Activated naive CD4-positive, alpha-beta T cell treated with anti-CD3 and anti-CD28 coated beads, Interleukin-2, amount 50 U/mL, for 24 hours (primary cell): ENCODE results near the gene SLC8A1.

Experiments
- H3K27ac Mint-ChIP-seq: one replicate; pipeline ENCODE4 v1.8.0; 2021; ENCODE audit warnings: mild to moderate bottlenecking, mixed read lengths
- H3K27me3 Mint-ChIP-seq: one replicate; pipeline ENCODE4 v1.8.0; 2021; ENCODE audit warnings: mixed read lengths
- H3K36me3 Mint-ChIP-seq: one replicate; pipeline ENCODE4 v1.8.0; 2021; ENCODE audit warnings: mixed read lengths
- H3K4me1 Mint-ChIP-seq: one replicate; pipeline ENCODE4 v1.8.0; 2021; ENCODE audit warnings: mixed read lengths
- H3K4me3 Mint-ChIP-seq: one replicate; pipeline ENCODE4 v1.8.0; 2021; ENCODE audit warnings: mild to moderate bottlenecking, mixed read lengths
- H3K9me3 Mint-ChIP-seq: one replicate; pipeline ENCODE4 v1.8.0; 2021; ENCODE audit warnings: mixed read lengths

SLC8A1 gene

DNA sequence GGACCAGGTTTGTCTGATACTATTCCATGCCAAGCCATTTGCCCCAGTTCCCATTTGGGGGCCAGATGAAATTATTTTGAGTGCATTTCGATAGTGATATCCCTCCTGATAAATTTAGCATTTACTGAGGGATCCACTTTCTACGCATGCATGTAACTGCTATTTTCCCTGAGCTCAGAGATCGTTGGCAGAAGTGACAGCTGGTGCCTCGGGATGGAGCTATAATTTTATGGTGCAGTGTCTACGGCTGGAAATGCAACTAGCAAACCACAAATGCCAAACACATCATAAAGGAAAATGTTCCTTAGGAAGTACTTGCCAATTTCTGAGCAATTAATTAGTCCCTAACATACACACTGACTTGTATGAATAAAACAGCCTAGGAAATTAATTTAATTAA lies 254.8 kb downstream of the SLC8A1 start:
- Mint-ChIP-seq H3K36me3 (no peaks in the 10 kb centered on the region), H3K27me3 (no peaks in the 10 kb centered on the region), H3K27ac (no peak overlapping the region)

DNA sequence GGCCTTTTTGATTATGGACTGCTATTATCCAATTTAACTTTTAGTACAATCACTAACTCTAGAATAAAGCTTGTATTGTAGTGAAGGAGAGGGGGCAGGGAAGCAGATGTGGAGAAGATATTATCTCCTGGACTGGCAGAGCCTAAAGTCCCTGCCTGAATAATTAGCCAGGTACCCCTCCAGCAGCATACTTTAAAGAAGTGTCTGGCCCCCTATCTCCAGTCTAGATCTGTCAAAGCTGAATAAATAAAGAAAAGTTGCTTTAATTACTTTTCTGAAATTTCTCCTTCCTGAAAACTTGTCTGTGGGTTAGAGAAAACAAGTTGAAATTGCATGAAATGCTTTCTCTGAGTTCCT lies 258.2 kb downstream of the SLC8A1 start:
- no peaks in the 10 kb centered on the region for H3K4me1 Mint-ChIP-seq
- H3K27ac Mint-ChIP-seq, result no peak overlapping the region
- no peaks in the 10 kb centered on the region for H3K27me3 Mint-ChIP-seq
- H3K9me3 Mint-ChIP-seq, result no peaks in the 10 kb centered on the region
- H3K36me3 Mint-ChIP-seq, result no peaks in the 10 kb centered on the region
- no peak overlapping the region for H3K4me3 Mint-ChIP-seq

More for the DNA sequence above, 254.8 kb downstream of the SLC8A1 start:
- no peaks in the 10 kb centered on the region for H3K9me3 Mint-ChIP-seq
- no peaks in the 10 kb centered on the region for H3K4me1 Mint-ChIP-seq
- H3K4me3 Mint-ChIP-seq, result no peak overlapping the region

DNA sequence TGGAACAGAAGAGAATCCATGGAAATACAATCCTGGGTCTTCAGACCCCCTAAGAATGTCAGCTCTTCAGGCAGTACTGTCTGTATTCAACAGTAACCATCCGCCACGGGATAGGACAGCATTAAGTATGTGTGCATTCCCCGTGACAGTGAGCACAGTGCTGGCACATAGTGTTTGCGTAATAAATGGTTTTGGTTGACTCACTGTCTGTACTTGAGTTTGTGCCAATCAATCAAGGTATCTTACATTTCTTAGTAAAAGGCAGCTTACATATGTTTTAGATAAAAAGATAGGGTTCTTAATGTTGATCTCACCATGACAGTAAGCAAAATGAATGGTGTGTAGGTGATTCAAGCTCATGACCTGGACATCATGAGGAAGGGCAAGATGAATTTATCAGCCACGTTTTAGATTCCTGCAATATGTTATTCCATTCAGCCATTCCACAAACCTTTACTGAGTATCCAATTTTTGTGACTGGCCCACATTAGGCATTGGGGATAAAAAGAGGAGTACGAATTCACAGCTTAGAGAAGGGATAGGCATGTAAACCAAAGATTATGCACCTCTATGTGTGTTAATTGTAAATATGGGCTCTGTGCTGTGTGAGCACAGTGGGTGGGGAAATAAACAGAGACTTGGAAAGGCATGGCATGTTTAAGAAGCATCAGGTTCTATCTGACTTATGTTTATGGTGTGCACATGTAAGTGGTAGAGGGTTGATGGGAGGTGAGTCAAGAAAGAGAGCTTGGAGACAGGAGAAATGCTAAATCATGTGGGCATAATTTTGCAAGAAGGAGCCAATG lies 258.8 kb downstream of the SLC8A1 start:
- no peaks in the 10 kb centered on the region for H3K27me3 Mint-ChIP-seq
- no peaks in the 10 kb centered on the region for H3K4me1 Mint-ChIP-seq
- no peak overlapping the region for H3K4me3 Mint-ChIP-seq
- no peaks in the 10 kb centered on the region for H3K9me3 Mint-ChIP-seq
- no peak overlapping the region for H3K27ac Mint-ChIP-seq
- no peaks in the 10 kb centered on the region for H3K36me3 Mint-ChIP-seq

DNA sequence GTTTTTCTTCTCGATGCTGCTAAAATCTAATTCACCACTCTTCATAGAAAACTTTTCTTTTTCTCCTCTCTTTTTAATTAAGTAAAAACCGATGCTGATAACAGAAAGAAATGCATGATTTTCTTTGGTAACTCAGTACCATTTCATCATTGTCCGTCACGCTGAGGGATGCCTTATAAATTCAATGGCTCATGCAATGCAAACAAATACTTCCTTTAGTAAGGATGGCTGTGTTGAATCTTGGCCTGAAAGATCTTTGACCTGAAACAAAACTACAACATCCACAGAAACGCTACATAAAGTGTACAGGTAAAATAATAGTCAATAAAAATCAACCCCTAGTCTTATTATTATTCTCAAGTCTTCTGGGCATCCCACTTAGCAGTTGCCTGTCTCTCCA lies 261.4 kb downstream of the SLC8A1 start:
- Mint-ChIP-seq H3K36me3 (no peaks in the 10 kb centered on the region), H3K9me3 (no peaks in the 10 kb centered on the region), H3K4me1 (no peaks in the 10 kb centered on the region), H3K27me3 (no peaks in the 10 kb centered on the region), H3K27ac (no peak overlapping the region), H3K4me3 (no peak overlapping the region)

DNA sequence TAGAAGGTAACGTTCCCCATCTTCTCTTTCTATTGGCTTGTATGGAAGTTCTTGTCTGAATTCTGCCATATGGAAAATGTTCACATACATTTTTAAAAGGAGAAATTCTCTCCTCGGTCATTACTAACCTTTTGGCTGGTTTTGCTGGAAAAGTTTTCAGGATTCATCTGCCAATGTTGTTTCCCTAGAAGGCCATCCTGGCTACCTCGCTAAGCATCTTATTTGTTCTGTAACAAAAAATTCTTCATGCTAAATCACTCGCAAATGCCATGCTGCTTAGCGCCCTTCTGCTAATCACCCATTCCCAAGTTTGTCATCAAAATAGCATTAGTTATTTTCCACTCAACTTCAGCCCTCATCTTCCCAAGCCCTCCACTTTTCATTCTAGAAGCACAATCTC lies 262.0 kb downstream of the SLC8A1 start:
- Mint-ChIP-seq H3K9me3 (no peaks in the 10 kb centered on the region), H3K27ac (no peak overlapping the region), H3K4me3 (no peak overlapping the region), H3K36me3 (no peaks in the 10 kb centered on the region), H3K4me1 (no peaks in the 10 kb centered on the region), H3K27me3 (no peaks in the 10 kb centered on the region)

DNA sequence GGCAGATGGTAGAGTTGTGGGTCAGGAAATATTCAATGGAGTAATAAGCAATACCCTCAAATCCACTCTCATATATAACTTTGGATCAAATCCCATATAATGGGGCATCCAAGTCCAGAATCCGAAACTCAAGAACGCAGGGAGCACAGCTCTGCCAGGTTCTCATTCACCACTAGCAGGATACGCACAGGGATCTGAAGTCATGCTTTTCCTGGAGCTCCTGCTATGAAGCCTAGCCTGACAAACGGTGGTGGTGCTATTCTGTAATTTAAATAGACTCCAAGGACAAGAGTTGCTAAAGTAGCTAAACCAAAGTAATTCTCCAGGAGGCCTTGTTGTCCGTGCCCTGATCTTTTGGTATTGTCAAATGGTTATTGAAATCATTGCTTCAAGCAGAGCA lies 264.8 kb downstream of the SLC8A1 start:
- no peaks in the 10 kb centered on the region for H3K27me3 Mint-ChIP-seq
- no peaks in the 10 kb centered on the region for H3K4me1 Mint-ChIP-seq
- H3K4me3 Mint-ChIP-seq, result no peak overlapping the region
- H3K36me3 Mint-ChIP-seq, result no peaks in the 10 kb centered on the region
- no peaks in the 10 kb centered on the region for H3K9me3 Mint-ChIP-seq
- H3K27ac Mint-ChIP-seq, result no peak overlapping the region

DNA sequence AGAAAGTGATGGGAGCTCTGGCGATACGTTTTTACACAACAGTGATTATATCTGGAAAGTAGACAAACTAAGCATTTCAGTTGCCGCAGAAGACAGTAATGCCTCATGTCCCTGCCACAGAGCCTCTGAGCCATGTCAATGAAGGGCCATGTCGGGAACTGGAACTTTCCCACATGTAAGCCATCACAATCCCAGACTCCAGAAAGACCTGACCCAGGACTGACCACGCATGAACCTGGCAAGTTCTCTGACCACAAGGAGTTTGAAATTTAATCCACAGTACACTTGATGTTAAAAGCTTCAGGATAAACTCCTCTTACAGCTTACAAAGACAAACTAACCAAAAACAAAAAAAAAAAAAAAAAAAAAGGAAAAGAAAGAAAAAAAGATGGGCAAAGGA lies 267.3 kb downstream of the SLC8A1 start:
- Mint-ChIP-seq H3K27ac (no peak overlapping the region), H3K4me3 (no peak overlapping the region)

DNA sequence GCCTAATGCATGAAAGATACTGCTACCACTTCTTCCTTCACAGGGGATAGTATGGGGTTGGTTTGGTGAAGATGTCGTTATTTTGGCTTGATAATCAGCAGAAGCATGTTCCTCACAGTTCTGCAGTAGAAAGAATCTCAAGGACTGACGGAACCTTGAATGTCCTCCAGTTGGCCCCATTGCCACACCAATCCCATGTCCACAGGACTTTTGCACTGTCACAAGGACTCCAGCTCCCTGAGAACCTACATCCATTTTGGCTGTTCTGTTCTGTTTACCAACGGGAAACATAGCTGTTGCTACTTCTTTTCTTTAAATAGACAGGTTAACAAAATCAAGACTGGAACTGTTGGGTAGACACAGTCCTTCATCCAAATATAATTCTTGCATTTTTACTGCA lies 270.0 kb downstream of the SLC8A1 start:
- Mint-ChIP-seq H3K27ac (no peak overlapping the region), H3K4me1 (no peaks in the 10 kb centered on the region), H3K9me3 (no peaks in the 10 kb centered on the region), H3K4me3 (no peak overlapping the region), H3K36me3 (no peaks in the 10 kb centered on the region), H3K27me3 (no peaks in the 10 kb centered on the region)

More for the DNA sequence above, 267.3 kb downstream of the SLC8A1 start:
- Mint-ChIP-seq H3K4me1 (no peaks in the 10 kb centered on the region), H3K9me3 (no peaks in the 10 kb centered on the region), H3K27me3 (no peaks in the 10 kb centered on the region), H3K36me3 (no peaks in the 10 kb centered on the region)

DNA sequence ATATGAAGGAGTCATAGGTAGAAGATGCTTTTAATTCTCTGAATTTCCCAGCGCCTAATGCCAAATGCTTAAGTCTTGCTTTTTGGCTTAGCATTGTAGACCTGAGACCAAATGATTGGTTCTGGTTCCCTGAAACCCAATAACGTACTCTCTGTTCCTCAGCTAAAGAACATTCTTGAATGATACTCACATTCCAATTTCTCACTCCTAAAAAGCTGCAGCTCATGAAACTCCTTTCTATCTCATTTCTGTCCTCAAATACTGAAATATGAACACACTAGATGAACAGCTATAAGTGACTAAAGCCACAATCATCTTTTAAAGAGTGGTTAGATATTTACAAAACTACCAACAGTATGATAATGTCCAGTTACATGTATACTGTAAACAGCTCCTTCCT lies 272.1 kb downstream of the SLC8A1 start:
- no peaks in the 10 kb centered on the region for H3K4me1 Mint-ChIP-seq
- H3K36me3 Mint-ChIP-seq, result no peaks in the 10 kb centered on the region
- no peaks in the 10 kb centered on the region for H3K27me3 Mint-ChIP-seq
- no peaks in the 10 kb centered on the region for H3K9me3 Mint-ChIP-seq
- no peak overlapping the region for H3K4me3 Mint-ChIP-seq
- no peak overlapping the region for H3K27ac Mint-ChIP-seq

DNA sequence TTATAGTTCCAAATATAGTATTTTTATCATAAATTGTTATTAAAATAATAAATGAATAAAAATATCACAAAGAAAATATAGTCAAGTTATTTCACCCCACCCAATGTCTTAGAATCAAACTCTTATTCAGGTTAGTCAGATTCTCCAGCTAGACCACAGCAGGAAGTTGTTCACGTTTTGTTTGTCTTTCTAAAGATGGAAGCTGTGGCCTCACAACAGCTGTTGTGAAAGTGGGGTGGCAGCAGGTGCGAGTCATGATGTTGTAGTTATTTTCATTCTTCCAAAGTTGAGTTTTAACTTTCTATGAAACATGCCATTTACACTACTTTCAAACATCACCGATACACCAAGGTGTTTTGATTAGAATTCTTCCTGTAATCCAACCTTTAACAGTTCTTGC lies 272.9 kb downstream of the SLC8A1 start:
- H3K27me3 Mint-ChIP-seq, result peaks cover 2% of the 10 kb centered on the region
- H3K36me3 Mint-ChIP-seq, result no peaks in the 10 kb centered on the region
- no peaks in the 10 kb centered on the region for H3K4me1 Mint-ChIP-seq
- H3K27ac Mint-ChIP-seq, result no peak overlapping the region
- no peak overlapping the region for H3K4me3 Mint-ChIP-seq
- H3K9me3 Mint-ChIP-seq, result no peaks in the 10 kb centered on the region

DNA sequence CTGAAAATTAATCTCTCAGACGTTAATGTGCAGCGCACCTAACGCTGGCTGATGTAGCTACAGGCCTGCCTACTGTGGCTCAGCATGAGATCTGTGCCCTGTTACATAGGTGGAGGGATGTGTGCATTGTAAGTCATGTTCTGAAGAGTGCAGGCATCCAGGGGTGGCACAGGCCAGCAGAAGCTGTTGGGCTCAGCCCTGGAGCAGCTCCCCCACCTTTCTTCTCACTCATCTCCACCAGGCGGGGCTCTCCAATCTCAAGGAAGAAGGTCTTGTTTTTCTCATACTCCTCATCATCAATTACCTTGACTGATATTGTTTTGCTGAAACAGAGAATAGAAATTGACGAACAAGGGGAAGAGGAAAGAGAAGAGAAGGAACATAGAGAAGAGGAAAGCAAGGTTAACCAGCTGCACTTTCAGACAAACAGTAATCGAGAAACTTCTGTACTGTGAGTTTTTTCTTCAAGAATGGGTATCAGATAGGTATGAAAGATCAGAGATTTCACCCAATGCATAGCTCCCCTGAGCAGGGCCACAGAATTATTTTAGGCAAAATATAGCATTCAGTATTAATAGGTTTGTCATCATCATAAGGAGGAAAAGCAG lies 273.6 kb downstream of the SLC8A1 start:
- Mint-ChIP-seq H3K36me3 (no peaks in the 10 kb centered on the region), H3K4me3 (no peak overlapping the region), H3K27ac (no peak overlapping the region), H3K9me3 (no peaks in the 10 kb centered on the region), H3K4me1 (no peaks in the 10 kb centered on the region), H3K27me3 (peaks cover 2% of the 10 kb centered on the region)

DNA sequence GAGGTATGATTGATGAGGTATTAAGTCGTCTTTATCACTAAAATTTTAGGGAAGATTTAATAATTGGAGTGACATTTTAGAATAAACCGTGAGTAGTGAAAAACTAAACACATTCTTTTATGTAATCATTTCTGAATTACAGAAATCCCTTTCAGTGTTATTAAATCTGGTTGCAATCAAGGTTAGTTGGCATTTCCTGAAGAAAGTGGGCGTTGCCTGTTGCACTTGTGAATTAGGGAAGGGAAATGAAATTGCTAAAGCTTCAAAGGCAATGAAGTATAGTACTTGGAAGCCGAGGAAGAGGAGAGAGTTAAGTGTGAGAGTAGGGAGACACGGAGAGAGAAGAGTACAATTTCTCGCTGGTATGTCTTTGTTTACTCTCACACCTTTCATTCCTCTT lies 274.5 kb downstream of the SLC8A1 start:
- Mint-ChIP-seq H3K27me3 (peaks cover 2% of the 10 kb centered on the region), H3K4me3 (no peak overlapping the region), H3K27ac (no peak overlapping the region), H3K9me3 (no peaks in the 10 kb centered on the region), H3K4me1 (no peaks in the 10 kb centered on the region), H3K36me3 (no peaks in the 10 kb centered on the region)

DNA sequence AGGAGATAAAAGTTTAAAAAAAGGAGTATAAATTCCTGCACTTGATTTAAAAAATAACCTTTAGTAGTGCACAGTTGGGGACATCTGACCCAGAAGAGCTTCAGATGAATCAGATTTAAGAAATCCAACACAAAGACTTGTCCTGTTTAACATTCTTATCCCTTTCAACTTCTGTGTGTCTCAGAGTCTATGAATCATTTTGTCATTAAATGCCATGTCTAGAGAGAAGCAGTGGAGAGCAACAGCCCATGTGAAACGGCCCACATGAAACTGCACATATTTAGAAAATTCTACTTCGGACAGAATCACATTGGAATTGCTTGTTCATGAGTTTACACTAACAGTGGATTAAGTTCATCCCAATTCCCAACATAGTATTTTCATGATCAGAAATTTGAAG lies 278.6 kb downstream of the SLC8A1 start:
- Mint-ChIP-seq H3K36me3 (no peaks in the 10 kb centered on the region), H3K4me1 (no peaks in the 10 kb centered on the region), H3K27me3 (peaks cover 2% of the 10 kb centered on the region)

DNA sequence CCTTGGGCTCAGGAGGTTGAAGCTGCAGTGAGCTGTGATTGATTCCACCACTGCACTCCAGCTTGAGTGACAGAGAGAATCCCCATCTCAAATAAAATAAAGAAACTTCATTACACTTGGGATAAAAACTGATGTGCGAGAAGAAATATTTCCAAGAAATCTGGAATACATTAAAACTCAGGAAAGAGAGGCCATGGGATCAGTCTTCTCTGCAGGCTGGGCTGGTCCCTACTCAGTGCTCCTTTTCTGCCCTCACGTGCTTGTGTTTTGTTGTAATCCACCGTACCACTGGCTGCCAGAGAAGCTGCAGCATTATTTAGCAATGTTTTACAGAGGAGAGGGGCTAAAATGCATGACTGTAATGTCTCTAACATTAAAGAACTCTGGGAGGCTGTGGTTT lies 282.0 kb downstream of the SLC8A1 start:
- H3K4me3 Mint-ChIP-seq, result no peak overlapping the region
- H3K27ac Mint-ChIP-seq, result no peak overlapping the region
- peaks cover 2% of the 10 kb centered on the region for H3K27me3 Mint-ChIP-seq
- H3K9me3 Mint-ChIP-seq, result no peaks in the 10 kb centered on the region
- no peaks in the 10 kb centered on the region for H3K36me3 Mint-ChIP-seq
- H3K4me1 Mint-ChIP-seq, result no peaks in the 10 kb centered on the region

More for the DNA sequence above, 278.6 kb downstream of the SLC8A1 start:
- Mint-ChIP-seq H3K4me3 (no peak overlapping the region), H3K9me3 (no peaks in the 10 kb centered on the region), H3K27ac (no peak overlapping the region)

DNA sequence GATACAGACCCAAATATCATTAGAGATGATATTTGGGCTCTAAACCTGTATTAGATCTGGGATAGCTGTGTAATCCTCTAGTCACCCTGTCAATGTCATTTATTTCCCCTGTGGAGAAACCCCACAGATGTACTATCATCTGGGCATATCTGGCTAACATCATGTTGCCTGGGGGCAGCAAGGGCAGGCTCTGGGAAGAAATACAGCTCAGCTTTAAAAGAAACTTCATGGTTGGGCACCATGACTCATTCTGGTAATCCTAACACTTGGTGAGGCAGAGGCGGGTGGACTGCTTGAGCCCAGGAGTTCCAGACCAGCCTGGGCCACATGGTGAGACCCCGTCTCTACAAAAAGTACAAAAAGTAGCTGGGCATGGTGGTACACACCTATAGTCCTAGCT lies 282.5 kb downstream of the SLC8A1 start:
- Mint-ChIP-seq H3K36me3 (no peaks in the 10 kb centered on the region), H3K4me1 (no peaks in the 10 kb centered on the region), H3K27me3 (peaks cover 1% of the 10 kb centered on the region), H3K9me3 (no peaks in the 10 kb centered on the region), H3K27ac (no peak overlapping the region), H3K4me3 (no peak overlapping the region)

DNA sequence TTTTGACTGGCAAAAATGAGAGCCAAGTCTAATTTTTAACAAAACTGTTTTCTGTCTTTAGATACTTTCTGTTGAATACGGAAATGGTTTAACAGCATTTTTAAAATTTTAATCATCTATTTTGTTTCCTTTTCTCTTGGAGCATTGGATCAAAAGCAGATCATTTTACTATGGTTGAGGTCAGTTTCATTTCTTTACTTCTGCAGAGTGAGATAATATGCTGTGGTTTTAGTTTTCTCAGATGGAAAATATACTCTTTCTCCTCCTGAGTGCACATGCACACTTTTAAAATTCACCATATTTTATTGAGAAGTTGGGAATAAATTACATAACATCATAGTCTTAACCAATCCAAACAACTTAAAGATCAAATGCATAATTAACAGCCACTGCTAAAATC lies 283.3 kb downstream of the SLC8A1 start:
- H3K36me3 Mint-ChIP-seq, result no peaks in the 10 kb centered on the region
- H3K4me1 Mint-ChIP-seq, result no peaks in the 10 kb centered on the region
- no peak overlapping the region for H3K4me3 Mint-ChIP-seq
- no peak overlapping the region for H3K27ac Mint-ChIP-seq
- H3K27me3 Mint-ChIP-seq, result no peaks in the 10 kb centered on the region
- no peaks in the 10 kb centered on the region for H3K9me3 Mint-ChIP-seq

DNA sequence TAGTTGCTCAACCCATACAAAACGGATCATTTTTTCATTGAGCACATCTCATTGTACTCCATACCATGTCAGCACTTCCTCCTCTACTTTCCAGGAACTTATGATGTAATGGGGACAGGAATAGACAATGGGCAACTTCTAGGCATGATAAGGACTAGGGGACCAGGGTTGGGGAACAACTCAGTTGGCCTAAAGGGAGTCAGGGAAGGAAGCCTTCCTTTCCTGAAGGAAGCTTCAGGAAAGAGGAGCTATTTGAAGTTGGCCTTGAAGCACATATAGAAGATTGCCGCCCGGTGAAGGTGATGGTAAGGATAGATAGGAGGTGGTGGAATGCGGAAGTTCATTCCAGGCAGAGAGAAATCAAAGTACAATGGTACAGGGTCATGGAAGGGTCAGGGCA lies 283.9 kb downstream of the SLC8A1 start:
- no peak overlapping the region for H3K4me3 Mint-ChIP-seq
- no peaks in the 10 kb centered on the region for H3K36me3 Mint-ChIP-seq

More for the DNA sequence above, 283.9 kb downstream of the SLC8A1 start:
- no peaks in the 10 kb centered on the region for H3K27me3 Mint-ChIP-seq
- no peaks in the 10 kb centered on the region for H3K4me1 Mint-ChIP-seq
- H3K9me3 Mint-ChIP-seq, result no peaks in the 10 kb centered on the region
- H3K27ac Mint-ChIP-seq, result no peak overlapping the region
